ENCODE measurements around the gene CYP1A2. TPM values are rescaled to one million over a fixed set of nuclear protein-coding genes. Genes with fewer than 3 reads are reported as not detected.

CYP1A2 gene
- total RNA-seq, 1 donor = not detected

GRCh38 chr15:74783072-74783807, 34.6 kb downstream of the CYP1A2 start:
- peak overlapping the region; percentile 18 for H3K27ac ChIP-seq (ENCODE audit: low read depth, low read length)
- no peaks in the 10 kb centered on the region for H3K36me3 ChIP-seq (ENCODE audit: insufficient read depth, low read length)
- peaks cover 47% of the 10 kb centered on the region for H4K20me1 ChIP-seq (ENCODE audit: insufficient read depth, low read length)
- H3K4me2 ChIP-seq (ENCODE audit: insufficient read depth, low read length) = peak overlapping the region; percentile 86
- H3K4me1 ChIP-seq (ENCODE audit: insufficient read depth, low read length) = peaks cover 52% of the 10 kb centered on the region
- no peak for TF ChIP-seq CTCF (IDR thresholded peaks at IDR 0.05; ENCODE audit: extremely low read depth, low read depth, low read length)
- no peaks in the 10 kb centered on the region for H3K27me3 ChIP-seq (ENCODE audit: insufficient read depth, low read length)
- H3K79me2 ChIP-seq (ENCODE audit: insufficient read depth, low read length) = peaks cover 59% of the 10 kb centered on the region
- H2AFZ ChIP-seq (ENCODE audit: low read length) = no peak overlapping the region
- H3K9me3 ChIP-seq (ENCODE audit: low read depth, low read length) = no peaks in the 10 kb centered on the region
- peak; percentile 87 for DNase-seq (ENCODE audit: insufficient read length, low spot score, missing footprints)
- H3K4me3 ChIP-seq (ENCODE audit: insufficient read depth, low read length) = peak overlapping the region; percentile 88

- Histone ChIP-seq H3K4me1 (ENCODE audit: insufficient read depth, low read length) (peaks cover 57% of the 10 kb centered on the region), H3K9me3 (ENCODE audit: low read depth, low read length) (no peaks in the 10 kb centered on the region), H3K27me3 (ENCODE audit: insufficient read depth, low read length) (no peaks in the 10 kb centered on the region), H4K20me1 (ENCODE audit: insufficient read depth, low read length) (peaks cover 52% of the 10 kb centered on the region), H3K4me3 (ENCODE audit: insufficient read depth, low read length) (peak overlapping the region; percentile 88), H3K36me3 (ENCODE audit: insufficient read depth, low read length) (no peaks in the 10 kb centered on the region), H3K27ac (ENCODE audit: low read depth, low read length) (peak overlapping the region; percentile 18), H2AFZ (ENCODE audit: low read length) (no peak overlapping the region), H3K79me2 (ENCODE audit: insufficient read depth, low read length) (peaks cover 65% of the 10 kb centered on the region), H3K4me2 (ENCODE audit: insufficient read depth, low read length) (peak overlapping the region; percentile 86)
- TF ChIP-seq CTCF (IDR thresholded peaks at IDR 0.05; ENCODE audit: extremely low read depth, low read depth, low read length) = no peak
- no peak for DNase-seq (ENCODE audit: insufficient read length, low spot score, missing footprints)
These were observed 35.1 kb downstream of the CYP1A2 start for GRCh38 chr15:74783808-74784175.

GRCh38 chr15:74784426-74785193, 36.0 kb downstream of the CYP1A2 start:
- Histone ChIP-seq H3K79me2 (ENCODE audit: insufficient read depth, low read length) (peaks cover 73% of the 10 kb centered on the region), H3K27ac (ENCODE audit: low read depth, low read length) (peak overlapping the region; percentile 16), H4K20me1 (ENCODE audit: insufficient read depth, low read length) (peaks cover 58% of the 10 kb centered on the region), H3K4me2 (ENCODE audit: insufficient read depth, low read length) (no peak overlapping the region), H3K9me3 (ENCODE audit: low read depth, low read length) (no peaks in the 10 kb centered on the region), H3K36me3 (ENCODE audit: insufficient read depth, low read length) (no peaks in the 10 kb centered on the region), H3K4me1 (ENCODE audit: insufficient read depth, low read length) (peaks cover 65% of the 10 kb centered on the region), H2AFZ (ENCODE audit: low read length) (no peak overlapping the region), H3K27me3 (ENCODE audit: insufficient read depth, low read length) (no peaks in the 10 kb centered on the region), H3K4me3 (ENCODE audit: insufficient read depth, low read length) (no peak overlapping the region)
- DNase-seq (ENCODE audit: insufficient read length, low spot score, missing footprints) = no peak
- TF ChIP-seq CTCF (IDR thresholded peaks at IDR 0.05; ENCODE audit: extremely low read depth, low read depth, low read length) = no peak
